GM18951 (cell line): ENCODE results near the gene GAB4.
"Not testable (repeated sequence)": the region's sequence is repeated elsewhere in the genome, so short reads cannot be mapped to it uniquely, and the experiment has no call there.

Experiments
- POLR2A ChIP-seq: IDR thresholded peaks from 4 replicates; pipeline ENCODE4 v1.6.1; 2011; ENCODE audit warnings: mild to moderate bottlenecking; ENCODE audit not compliant: insufficient read length, insufficient read depth; ENCODE audit errors: extremely low read depth
- in situ Hi-C: fragments of 300-500 bp; cut with MboI; formaldehyde crosslinking; loops from one replicate; pipeline ENCODE4 v1.12.0; 2022; ENCODE audit warnings: low sequenced_read_pairs, mixed read lengths, inconsistent platforms; ENCODE audit not compliant: unreplicated experiment

The GAB4 gene

GRCh38 chr22:16959345-16959930 lies 48.6 kb downstream of the GAB4 start:
- in situ Hi-C loops = no loop called here
- no peak for TF ChIP-seq POLR2A

GRCh38 chr22:16958475-16958874 lies 49.5 kb downstream of the GAB4 start:
- TF ChIP-seq POLR2A = no peak
- in situ Hi-C loops = no loop called here

- no peak for TF ChIP-seq POLR2A
- in situ Hi-C loops = no loop called here
These were observed 50.2 kb downstream of the GAB4 start for GRCh38 chr22:16957781-16958180.

DNA sequence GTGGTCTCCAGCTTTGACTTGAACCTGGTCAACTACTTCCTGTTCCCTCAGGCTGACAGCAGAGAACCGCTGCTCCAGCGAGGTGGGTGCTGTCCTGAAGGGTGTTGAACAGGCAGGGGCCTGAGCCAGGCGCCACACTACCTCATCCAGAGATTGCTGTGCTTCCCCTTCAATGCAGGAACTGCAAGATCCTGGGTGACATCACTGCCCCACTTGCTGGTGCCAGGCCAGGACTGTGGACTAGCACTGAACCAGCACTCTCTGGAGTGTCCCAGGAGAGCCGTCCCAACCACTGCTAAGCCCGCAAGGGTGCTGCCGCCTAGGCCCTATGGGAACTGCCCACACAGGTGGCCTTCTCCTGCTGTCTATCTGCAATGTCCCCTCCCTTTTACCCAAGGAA lies 51.7 kb downstream of the GAB4 start:
- in situ Hi-C loops = no loop called here
- no peak for TF ChIP-seq POLR2A

GRCh38 chr22:16955678-16956210 lies 52.3 kb downstream of the GAB4 start:
- in situ Hi-C loops = no loop called here
- no peak for TF ChIP-seq POLR2A

DNA sequence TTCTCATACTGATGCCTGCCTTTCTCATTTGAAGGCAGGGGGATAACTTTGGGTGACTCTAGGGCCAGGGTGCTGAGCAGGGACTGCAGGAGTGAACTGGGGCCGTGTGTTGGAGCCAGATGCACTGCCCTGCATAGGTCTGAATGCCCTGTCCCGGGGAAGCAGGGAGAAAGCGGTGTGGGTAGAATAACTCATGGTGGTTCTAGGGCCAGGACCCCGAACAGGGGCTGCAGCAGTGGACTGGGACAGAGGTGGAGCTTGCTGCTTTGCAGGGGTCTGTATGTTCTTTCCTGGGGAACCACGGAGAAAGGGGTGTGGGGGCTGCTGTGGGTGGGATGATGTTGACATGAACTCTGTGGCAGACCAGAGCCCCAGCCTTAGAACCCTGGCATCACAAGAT lies 52.9 kb downstream of the GAB4 start:
- in situ Hi-C loops = no loop called here
- TF ChIP-seq POLR2A = no peak

GRCh38 chr22:16954060-16954403 lies 54.0 kb downstream of the GAB4 start:
- no peak for TF ChIP-seq POLR2A
- in situ Hi-C loops = no loop called here

DNA sequence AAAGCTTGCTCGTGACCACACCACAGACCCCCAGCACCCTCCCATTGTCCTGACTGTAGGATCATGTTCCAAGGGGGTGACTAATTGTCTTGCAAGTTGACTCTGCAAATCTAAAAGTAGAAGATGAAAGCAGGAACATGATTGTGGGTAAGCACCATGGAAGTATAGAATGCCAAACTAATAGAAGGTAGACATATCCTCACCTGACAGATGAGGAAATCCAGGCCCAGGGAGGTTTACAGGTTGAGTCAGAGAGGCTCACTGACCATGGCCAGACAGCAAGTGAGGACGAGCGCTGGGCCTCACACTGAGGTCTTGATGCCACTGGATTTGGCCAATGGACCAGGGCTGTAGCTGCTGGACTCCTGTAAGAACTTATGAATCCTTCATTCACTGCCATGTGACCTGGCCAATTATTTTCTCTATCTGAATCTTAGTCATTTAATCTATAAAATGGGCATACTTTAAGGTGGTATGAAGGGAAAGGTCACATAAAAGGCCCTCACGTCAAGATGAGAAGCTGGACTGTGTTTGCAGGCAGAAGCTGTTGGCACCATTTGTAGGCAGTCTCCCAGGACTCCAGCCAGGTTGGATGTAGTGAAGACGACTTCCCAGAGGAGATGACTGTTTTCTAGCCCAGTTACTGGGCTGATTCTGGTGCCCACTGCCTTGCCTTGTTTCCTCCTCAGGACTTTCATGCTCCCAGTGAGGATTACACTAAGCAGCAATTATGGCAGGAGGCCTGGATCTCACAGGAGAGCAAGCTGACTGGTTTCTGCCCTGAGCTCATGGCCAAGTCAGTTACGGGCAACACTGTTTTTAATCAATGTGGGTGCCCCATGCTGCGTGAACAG lies 54.6 kb downstream of the GAB4 start:
- in situ Hi-C loops = no loop called here
- TF ChIP-seq POLR2A = no peak

GRCh38 chr22:16949561-16949960 lies 58.5 kb downstream of the GAB4 start:
- in situ Hi-C loops = no loop called here
- TF ChIP-seq POLR2A = no peak

DNA sequence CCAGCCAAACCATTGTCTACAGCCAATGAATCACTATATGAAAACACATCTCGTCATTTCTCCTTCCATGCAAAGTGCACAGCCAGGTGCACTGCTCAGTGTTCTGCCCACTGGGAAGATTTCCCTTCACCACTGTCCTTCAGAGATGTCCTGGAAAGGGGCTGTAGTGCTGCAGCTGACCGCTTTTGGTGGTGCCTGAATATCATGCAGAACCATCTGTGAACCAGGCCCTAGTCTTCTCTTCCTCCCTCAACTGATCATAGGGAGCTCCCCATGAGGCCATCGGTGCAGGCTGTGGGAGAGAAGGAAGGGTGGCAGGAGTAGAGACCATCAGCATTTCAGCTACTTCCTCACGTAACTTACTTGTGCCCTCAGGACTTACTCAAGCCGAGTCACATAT lies 70.2 kb downstream of the GAB4 start:
- no peak for TF ChIP-seq POLR2A

GRCh38 chr22:16937209-16937608 lies 70.8 kb downstream of the GAB4 start:
- in situ Hi-C loops = not testable (repeated sequence)

More for the DNA sequence above, 70.2 kb downstream of the GAB4 start:
- in situ Hi-C loops = no loop called here

- in situ Hi-C loops = no loop called here
- no peak for TF ChIP-seq POLR2A
These were observed 71.4 kb downstream of the GAB4 start for GRCh38 chr22:16936625-16937024.

GRCh38 chr22:16935209-16935608 lies 72.8 kb downstream of the GAB4 start:
- no peak for TF ChIP-seq POLR2A
- in situ Hi-C loops = no loop called here
